ENCODE measurements around the gene PGA5. TPM values are rescaled to one million over a fixed set of nuclear protein-coding genes. Genes with fewer than 3 reads are reported as not detected.
"Not testable (repeated sequence)": the region's sequence is repeated elsewhere in the genome, so short reads cannot be mapped to it uniquely, and the experiment has no call there.

The PGA5 gene
- total RNA-seq, result 0.39 TPM

GRCh38 chr11:61240875-61241274, at the start of gene PGA5:
Gene PGA5, plus strand, starts transcription at chr11:61241175. Its CDS starts 52 bp downstream, at chr11:61241227.
- not testable (repeated sequence) for DNase-seq

GRCh38 chr11:61193596-61193995, 47.4 kb upstream of the PGA5 start:
- no peak for DNase-seq

GRCh38 chr11:61194169-61194671, 46.8 kb upstream of the PGA5 start:
- no peak for DNase-seq

GRCh38 chr11:61194981-61195695, 45.8 kb upstream of the PGA5 start:
- no peak for DNase-seq

GRCh38 chr11:61195719-61196118, 45.3 kb upstream of the PGA5 start:
- DNase-seq, result no peak

- no peak for DNase-seq
Measured at GRCh38 chr11:61198361-61198760, 42.6 kb upstream of the PGA5 start.

GRCh38 chr11:61198948-61199523, 41.9 kb upstream of the PGA5 start:
- DNase-seq, result no peak

- no peak for DNase-seq
Measured at GRCh38 chr11:61201476-61201875, 39.5 kb upstream of the PGA5 start.

GRCh38 chr11:61202950-61203746, 37.8 kb upstream of the PGA5 start, which contains the start of gene PGA3:
Gene PGA3, plus strand, starts transcription at chr11:61203515. Its CDS starts 50 bp downstream, at chr11:61203565.
- DNase-seq, result not testable (repeated sequence)

- not testable (repeated sequence) for DNase-seq
Measured at GRCh38 chr11:61203873-61204272, 37.1 kb upstream of the PGA5 start.

- DNase-seq, result not testable (repeated sequence)
Measured at GRCh38 chr11:61204502-61205059, 36.4 kb upstream of the PGA5 start.

- DNase-seq, result not testable (repeated sequence)
Measured at GRCh38 chr11:61207636-61208310, 33.2 kb upstream of the PGA5 start.

GRCh38 chr11:61210629-61211028, 30.3 kb upstream of the PGA5 start:
- DNase-seq, result not testable (repeated sequence)

GRCh38 chr11:61211327-61211952, 29.5 kb upstream of the PGA5 start:
- DNase-seq, result not testable (repeated sequence)

GRCh38 chr11:61212202-61212601, 28.8 kb upstream of the PGA5 start:
- DNase-seq, result not testable (repeated sequence)

- DNase-seq, result not testable (repeated sequence)
Measured at GRCh38 chr11:61213711-61214324, 27.2 kb upstream of the PGA5 start.

- not testable (repeated sequence) for DNase-seq
Measured at GRCh38 chr11:61218306-61218705, 22.7 kb upstream of the PGA5 start.

- DNase-seq, result not testable (repeated sequence)
Measured at GRCh38 chr11:61219016-61219415, 22.0 kb upstream of the PGA5 start.

GRCh38 chr11:61222047-61222446, 18.9 kb upstream of the PGA5 start, which contains the start of gene PGA4:
Gene PGA4, plus strand, starts transcription at chr11:61222347. Its CDS starts 54 bp downstream, at chr11:61222401.
- DNase-seq, result not testable (repeated sequence)

GRCh38 chr11:61222692-61223091, 18.3 kb upstream of the PGA5 start:
- not testable (repeated sequence) for DNase-seq
